NCI-H2081 (cell line): ENCODE measurements around the gene PPRC1.

Experiments
- DNase-seq, 2 experiments: peaks; one replicate each; lab custom pipeline; 2025; lab: John Stamatoyannopoulos, UW

PPRC1 gene

DNA sequence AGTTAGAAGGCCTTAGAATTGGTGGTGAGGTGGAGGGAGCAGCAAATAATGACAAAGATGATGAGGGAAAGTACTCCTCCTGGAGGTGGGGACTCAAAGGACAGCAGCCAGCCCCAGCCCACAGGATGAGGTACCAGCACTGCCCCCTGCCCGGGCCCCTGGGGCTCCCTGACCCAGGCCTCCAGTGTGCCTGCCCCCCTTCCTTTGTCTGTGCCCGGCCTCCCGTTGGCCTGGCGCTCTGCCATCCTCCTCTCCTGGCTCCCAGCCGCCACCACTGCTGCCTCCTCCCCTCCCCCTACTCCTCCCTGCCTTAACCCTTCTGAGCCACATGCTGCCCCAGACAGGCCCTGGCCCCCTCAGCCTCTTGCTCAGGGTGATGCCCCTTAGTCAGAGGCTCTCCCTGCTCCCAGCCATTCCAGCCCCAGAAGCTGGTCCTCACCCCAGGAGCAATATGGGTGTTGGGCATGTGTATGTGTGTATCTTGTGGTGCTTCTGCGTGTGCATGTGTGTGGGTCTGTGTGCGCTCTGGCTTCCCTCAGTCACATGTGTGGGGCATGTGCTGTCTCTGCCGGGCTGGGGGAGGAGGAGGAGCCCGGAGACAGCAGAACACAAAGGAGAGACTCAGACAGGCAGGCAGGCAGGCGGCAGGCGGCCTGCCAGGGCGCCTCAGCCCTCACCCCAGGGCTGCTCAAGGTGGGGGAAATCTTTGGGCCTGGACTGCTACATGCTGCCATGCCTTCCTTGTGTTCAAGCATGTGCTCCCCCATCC, 15.3 kb upstream of the PPRC1 start:
- peak; percentile 83 to 85 for DNase-seq

DNA sequence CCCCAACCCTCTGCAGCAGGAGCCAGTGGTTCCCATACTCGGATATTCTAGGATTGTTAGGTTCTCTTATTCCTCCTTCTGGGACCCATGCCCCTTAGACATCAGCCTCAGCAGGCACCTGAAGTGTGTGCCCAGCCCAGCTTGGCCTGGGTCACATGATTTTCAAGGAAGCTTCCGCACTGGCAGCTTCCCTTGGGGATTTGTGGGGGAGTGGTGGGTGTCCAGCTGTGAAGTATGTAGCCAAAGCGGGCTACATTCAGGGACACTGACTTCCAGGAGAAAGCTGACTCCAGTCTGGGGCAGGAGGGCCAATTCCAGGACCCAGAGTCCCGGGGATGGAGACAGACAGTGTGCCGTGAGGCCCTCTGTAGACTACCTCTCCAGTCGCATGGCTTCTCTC, 14.0 kb upstream of the PPRC1 start:
- DNase-seq = peak in 1 of 2 experiments; percentile 3

DNA sequence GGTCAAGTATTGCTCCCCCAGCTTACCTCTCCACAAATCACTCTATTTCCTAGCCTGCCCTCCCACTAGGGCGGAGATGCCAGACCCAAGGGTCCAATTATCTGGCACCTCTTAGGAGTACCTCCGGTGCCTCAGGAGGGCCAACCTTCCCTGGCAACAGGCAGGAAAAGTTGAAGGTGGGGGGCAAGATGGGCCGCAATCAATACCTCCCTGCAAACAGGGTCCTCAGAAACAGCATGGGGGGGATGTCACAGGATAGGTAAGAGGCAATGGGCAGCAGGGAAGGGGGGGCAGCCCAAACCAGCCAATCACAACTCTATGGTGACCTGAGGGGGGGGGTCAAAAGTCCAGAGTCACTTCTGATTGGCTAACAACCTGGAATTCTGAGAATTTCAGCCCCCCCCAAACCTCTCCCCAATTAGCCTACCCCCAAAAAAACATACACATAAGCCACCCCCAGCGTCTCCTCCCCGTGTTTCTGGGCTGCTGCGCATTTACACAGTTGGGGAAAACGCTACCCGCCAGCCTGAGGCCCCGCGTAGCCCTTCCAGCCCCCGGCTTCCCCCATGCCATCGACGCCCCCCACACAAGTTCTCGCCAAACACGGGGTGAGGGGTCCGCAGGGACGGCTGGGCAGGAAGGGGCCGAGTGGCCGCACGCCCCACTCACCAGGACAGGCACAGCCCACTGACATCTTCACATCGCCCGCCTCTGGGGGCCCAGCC, 13.3 kb upstream of the PPRC1 start:
- peak; percentile 34 to 53 for DNase-seq

DNA sequence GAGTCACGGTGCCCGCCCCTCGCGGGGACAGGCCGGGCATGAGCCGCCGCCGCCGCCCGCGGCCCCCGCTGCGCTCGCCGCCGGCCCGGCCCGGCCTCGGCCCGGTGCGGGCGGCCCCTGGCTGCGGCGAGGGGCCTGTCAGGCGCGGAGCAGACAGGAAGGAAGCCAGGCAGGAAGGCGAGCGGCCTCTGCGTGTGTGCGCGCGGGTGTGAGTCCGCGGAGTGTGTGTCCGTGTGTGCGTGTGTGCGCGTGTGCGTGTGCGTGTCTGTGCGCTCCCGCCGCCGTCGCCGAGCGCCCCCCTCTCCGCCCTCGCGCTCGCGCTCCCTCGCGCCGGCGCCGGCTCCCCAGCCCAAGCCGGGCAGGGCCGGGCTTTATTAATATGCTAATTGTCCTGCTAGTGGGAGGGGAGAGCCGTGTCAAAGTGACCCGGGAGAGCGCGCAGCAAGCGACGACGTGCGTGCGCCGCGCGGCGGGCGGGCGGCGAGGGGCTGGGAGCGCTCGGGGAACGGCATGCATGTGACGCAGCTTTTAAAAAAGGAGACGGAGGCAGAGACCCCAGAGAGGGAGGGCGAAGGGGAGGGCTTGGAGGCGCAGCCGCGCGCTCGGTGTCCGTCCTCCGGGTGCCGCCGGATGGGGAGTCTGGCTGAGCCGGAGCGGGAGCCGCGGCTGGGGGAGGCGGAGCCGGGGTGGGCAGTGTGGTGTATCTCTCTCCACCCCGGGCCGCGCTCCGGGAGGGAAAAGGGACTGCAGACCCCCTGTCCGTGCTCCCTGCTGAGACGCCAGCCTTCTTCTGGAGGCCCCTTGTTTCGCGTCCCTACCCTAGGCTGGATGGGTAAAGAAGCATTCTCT, 12.5 kb upstream of the PPRC1 start, which contains the start of gene LDB1:
Gene LDB1, minus strand, starts transcription at position 227 of the 849 bp plus-strand sequence. CDS start 258 bp downstream, outside the sequence.
- DNase-seq = peak; percentile 73 to 78

DNA sequence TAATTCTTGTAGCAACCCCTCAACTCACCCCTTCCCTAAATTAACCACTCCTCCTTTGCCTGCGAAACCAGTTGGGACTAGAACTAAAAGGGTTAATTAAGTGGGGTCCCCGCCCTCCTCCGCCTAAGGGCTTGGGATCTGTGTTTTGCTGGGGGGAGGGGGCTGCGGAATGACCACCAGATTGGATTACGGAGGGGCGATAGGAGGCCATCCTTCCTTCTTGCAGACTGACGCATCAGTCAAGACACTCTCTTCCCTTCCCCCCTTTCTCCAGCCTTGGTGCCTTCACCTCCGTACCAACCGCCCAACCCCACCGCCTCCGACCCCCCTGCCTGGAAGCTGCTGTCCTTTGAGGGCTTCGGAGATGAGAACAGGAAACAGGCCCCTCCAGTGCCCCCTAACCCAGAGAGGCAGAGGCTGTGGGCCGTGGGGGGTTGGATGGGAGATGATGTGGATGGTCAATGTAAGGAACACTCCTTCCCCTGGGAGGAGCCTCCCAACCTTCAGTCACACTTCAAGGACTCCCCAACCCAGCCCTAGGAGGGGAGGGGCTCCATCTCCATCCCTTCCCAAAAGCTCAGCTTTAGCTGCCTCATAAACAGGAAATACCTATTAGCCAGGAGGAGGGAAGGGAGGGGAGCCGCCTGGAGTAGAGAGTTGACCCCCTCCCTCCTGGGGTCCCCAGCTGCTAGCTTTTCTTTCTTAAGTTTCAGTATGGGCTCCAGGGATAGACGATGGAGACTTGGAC, 11.7 kb upstream of the PPRC1 start:
- DNase-seq = peak in 1 of 2 experiments; percentile 27

DNA sequence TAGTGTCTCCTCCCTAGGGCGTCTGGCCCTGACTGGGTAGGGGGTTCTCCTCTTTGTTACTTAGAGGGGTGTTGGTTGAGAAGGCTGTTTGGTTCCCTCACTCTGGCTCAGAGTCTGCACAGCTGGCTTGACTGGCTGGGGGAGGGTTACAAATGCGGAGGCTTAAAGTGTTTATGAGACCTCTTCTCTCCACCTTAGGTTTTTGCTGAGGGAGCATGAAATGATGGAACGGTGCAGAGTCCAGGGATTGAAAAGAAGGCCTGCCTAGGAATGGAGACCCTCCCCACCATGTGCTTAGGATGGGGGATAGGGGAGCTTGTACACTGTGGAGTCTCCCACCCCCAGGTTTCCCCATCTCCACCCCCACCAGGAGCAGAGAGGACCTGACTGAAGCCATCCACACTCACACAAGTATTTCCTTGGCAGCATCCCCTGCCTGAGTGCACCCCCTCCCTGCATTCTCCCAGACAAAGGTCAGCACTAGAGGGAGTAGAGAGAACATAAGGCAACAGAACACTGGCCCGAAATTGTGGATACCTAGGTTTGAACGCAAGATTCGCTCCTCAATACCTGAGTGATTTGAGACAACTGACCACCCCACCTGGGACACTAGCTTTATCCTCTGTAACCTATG, 11.0 kb upstream of the PPRC1 start:
- no peak for DNase-seq

DNA sequence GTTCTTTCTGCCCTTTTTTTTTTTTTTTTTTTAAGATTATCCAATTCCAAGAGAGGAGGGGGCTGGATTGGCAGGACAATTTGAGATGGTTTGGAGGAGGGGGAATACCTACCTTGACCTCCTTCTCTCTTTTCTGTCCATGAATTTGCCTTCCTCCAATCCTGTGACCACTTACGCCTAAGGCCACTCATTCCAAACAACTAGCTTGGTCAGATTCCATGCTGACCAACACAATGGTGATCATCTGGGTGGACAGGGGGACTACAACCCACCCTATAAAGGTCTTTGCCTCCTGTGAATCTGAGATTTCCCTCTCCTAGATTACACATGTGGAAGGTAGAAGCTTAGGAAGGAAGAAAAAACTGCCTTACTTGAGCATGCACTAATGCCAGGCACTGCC, 10.4 kb upstream of the PPRC1 start:
- no peak for DNase-seq

DNA sequence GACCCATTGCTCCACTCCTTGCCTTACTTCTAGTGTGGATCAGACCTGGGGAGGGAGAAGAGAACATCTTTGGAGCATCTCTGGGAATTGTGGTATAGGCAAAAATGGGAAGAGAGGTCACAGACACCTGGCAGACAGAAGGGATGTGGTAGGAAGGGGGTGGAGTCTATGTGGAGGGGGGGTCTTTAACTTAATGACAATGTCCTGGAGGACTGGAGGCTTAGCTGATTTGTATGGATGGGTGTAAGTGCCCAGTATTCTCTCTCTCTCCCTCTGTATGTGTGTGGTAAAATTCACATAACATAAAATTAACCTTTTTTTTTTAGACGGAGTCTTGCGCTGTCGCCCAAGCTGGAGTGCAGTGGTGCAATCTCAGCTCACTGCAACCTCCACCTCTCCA, 9.6 kb upstream of the PPRC1 start:
- no peak for DNase-seq

DNA sequence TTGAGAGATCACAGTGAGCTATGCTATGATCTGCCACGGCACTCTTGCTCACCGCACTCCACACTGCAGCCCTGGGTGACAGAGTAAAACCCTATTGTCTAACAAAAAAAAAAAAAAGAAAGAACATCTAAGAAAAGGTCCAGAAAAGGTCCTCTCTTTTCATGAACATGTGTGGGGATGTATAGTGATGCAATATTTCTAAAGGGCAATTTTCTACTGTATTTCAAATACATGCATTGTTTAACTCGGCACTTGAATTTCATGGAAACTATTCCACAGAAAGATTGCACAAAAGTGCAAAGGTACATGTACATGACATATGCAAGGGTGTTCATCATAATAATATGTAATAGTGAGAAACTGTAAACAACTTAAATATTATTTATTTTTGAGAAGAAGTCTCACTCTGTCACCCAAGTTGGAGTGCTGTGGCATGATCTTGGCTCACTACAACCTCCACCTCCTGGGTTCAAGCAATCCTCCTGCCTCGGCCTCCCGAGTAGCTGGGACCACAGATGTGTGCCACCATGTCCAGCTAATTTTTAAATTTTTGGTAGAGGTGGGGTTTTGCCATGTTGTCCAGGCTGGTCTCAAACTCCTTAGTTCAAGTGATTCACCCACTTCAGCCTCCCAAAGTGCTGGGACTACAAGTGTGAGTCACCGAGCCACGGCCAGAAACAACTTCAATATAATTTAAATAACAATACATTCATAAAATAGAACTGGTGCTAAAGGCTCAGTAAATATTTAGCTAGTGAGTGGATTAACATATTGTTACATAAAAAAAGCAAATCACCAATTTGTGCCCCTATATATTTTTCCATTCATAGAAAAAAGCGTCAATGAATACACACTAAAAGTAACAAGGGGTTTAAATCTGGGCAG, 1.3 kb upstream of the PPRC1 start:
- no peak for DNase-seq

DNA sequence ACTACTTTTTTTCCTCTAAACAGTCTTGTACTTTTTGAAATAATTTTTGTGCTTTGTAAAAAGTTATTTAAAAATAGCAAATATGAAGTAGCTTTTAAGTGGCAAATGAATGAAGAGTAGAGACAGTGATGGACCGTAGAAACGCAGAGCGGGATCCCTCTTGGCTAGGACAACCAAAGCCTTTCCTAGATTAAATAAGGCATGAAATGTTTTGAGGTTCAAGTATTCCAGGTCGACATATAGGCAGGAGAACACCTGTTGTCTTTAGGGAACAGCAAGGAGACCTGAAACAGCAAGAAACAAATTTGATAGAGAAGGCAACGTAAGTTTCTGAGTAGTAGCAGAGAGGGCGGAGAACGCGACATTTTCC, 662 bp upstream of the PPRC1 start:
- DNase-seq = no peak

DNA sequence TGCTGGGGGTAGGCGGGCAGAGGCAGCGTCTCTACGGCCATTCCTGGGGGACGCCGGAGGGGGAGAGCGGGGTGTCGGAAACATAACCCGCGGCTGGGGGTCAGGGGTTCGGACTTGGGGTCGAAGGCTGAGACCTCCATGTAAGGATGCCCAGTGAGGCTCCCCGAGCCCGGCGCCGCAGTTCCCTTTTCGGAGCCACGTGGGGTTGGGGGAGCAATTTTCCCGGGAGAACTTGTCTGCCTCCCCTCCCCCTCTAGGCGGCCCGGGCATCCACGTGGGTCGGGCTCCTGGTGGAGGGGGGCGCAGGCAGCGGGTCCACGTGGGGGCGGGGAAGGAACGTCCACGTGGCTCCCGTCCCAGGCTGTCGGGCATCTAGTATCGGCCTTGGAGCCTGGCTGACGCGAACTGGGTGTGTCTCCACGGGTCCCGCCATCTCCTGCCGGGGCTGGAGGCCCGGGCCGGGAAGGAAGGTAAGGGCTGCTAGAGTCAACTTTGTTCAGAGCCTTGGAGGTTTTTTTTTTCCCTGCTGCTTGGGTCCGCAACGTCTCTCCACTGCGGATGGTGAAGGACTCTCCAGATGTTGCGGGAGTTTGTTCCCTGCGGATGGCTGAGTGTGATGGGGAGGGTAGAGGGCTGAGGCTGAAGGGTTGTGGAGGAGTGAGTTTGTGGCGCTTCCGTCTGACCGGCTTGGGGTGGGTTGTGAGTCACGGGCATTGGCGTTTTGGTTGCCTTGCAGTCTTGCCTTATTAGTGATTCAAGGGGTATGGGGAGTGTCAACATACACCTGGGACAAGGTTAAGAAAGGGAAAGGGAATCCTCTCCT, 744 bp downstream of the PPRC1 start:
- DNase-seq = peak; percentile 44 to 49

DNA sequence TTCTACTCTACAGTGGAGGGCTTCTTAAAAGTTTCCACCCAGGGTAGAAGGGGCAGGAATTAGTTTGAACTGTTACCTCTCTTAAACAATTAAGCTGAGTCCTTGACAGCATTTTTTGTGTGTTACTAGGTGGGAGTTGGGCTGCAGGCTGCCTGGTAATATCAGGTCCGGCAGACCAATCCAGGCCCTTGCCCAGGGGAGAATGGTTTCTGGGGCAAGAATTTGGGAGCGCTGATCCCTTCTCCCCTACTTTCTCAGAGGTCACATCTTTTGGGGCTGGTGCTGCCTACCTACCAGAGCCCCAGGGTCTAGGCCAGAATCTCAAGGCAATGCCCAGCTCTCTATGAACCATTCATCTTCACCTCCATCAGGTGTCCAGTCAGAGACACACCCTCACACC, 1.6 kb downstream of the PPRC1 start:
- no peak for DNase-seq

DNA sequence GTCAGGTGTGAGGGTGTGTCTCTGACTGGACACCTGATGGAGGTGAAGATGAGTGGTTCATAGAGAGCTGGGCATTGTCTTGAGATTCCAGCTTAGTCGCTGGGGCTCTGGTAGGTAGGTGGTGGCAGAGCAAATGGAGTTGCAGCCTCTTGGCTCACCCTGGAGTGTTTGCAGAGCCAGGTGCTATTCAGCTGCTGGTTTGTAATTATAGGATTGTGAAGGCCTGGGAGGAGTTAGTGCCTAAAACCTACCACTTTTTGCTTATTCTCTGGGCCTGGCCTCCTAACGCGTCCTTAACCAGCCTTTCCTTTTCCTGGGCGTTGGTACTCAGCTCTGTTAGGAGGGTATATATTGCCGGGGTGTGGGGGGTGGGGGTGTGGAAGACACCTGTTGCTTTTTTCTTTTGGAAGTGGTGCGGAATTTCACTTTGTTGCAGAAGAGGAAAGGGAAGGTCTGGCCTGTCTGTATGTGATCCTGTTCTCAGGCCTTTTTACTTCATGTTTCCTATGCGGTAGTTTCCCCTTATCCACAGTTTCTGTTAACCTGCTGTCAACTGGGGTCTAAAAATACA, 3.2 kb downstream of the PPRC1 start:
- peak in 1 of 2 experiments; percentile 81 for DNase-seq

DNA sequence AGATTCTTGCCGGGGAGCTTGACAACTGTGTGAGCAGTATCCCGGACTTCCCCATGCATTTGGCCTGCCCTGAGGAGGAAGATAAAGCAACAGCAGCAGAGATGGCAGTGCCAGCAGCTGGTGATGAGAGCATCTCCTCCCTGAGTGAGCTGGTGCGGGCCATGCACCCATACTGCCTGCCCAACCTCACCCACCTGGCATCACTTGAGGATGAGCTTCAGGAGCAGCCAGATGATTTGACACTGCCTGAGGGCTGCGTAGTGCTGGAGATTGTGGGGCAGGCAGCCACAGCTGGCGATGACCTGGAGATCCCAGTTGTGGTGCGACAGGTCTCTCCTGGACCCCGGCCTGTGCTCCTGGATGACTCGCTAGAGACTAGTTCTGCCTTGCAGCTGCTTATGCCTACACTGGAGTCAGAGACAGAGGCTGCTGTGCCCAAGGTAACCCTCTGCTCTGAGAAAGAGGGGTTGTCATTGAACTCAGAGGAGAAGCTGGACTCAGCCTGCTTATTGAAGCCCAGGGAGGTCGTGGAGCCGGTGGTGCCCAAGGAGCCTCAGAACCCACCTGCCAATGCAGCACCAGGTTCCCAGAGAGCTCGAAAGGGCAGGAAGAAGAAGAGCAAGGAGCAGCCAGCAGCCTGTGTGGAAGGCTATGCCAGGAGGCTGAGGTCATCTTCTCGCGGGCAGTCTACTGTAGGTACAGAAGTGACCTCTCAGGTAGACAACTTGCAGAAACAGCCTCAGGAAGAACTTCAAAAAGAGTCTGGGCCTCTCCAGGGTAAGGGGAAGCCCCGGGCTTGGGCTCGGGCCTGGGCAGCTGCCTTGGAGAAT, 6.7 kb downstream of the PPRC1 start:
- DNase-seq = no peak

DNA sequence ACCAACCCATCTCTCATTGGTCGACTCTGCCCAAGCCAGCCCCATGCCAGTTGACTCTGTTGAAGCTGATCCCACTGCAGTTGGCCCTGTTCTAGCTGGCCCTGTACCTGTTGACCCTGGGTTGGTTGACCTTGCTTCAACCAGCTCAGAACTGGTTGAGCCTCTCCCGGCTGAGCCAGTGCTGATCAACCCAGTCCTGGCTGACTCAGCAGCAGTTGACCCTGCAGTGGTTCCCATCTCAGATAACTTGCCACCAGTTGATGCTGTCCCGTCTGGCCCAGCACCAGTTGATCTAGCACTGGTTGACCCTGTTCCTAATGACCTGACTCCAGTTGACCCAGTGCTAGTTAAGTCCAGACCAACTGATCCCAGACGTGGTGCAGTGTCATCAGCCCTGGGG, 7.4 kb downstream of the PPRC1 start:
- DNase-seq = no peak

DNA sequence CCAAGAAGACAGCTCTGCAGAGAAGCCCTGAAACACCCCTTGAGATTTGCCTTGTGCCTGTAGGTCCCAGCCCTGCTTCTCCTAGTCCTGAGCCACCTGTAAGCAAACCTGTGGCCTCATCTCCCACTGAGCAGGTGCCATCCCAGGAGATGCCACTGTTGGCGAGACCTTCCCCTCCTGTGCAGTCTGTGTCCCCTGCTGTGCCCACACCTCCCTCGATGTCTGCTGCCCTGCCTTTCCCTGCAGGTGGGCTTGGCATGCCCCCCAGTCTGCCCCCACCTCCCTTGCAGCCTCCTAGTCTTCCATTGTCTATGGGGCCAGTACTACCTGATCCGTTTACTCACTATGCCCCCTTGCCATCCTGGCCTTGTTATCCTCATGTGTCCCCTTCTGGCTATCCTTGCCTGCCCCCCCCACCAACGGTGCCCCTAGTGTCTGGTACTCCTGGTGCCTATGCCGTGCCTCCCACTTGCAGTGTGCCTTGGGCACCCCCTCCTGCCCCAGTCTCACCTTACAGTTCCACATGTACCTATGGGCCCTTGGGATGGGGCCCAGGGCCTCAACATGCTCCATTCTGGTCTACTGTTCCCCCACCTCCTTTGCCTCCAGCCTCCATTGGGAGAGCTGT, 8.2 kb downstream of the PPRC1 start:
- DNase-seq = no peak

DNA sequence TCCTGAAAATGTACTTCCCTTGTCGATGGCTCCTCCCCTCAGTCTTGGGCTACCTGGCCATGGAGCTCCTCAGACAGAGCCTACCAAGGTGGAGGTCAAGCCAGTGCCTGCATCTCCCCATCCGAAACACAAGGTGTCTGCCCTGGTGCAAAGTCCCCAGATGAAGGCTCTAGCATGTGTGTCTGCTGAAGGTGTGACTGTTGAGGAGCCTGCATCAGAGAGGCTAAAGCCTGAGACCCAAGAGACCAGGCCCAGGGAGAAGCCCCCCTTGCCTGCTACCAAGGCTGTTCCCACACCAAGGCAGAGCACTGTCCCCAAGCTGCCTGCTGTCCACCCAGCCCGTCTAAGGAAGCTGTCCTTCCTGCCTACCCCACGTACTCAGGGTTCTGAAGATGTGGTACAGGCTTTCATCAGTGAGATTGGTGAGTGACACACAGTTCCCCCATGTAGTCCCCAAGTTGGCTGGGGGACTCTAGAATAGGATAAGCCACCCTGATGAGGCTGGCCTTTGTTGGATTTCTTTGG, 8.8 kb downstream of the PPRC1 start:
- DNase-seq = no peak
